ENCODE results near the gene ZNF280D. TPM values are rescaled to one million over a fixed set of nuclear protein-coding genes. Genes with fewer than 3 reads are reported as not detected.

The ZNF280D gene
- polyA plus RNA-seq, 1 donor from 2014 or later = 35.4 TPM

GRCh38 chr15:56749982-56750381, 16.7 kb upstream of the ZNF280D start:
- Histone ChIP-seq H3K4me3 (ENCODE audit: low read length) (no peak overlapping the region), H3K36me3 (ENCODE audit: insufficient read depth, low read length) (no peaks in the 10 kb centered on the region)
- TF ChIP-seq POLR2AphosphoS5 (IDR thresholded peaks at IDR 0.05) (no peak), EP300 (conservative IDR thresholded peaks at IDR 0.05; ENCODE audit: poor library complexity, severe bottlenecking) (no peak), SMC3 (conservative IDR thresholded peaks at IDR 0.05; ENCODE audit: poor library complexity) (no peak), TAF1 (IDR thresholded peaks at IDR 0.05; ENCODE audit: low read depth) (no peak), CTCF (IDR thresholded peaks at IDR 0.05; ENCODE audit: poor library complexity, severe bottlenecking) (no peak), RAD21 (conservative IDR thresholded peaks at IDR 0.05) (no peak), EZH2 (IDR thresholded peaks at IDR 0.05; ENCODE audit: borderline replicate concordance, insufficient read depth, low read length, poor library complexity, severe bottlenecking) (no peak), MXI1 (conservative IDR thresholded peaks at IDR 0.05; ENCODE audit: poor library complexity, severe bottlenecking) (no peak)
- TF ChIP-seq, protein P1, sequence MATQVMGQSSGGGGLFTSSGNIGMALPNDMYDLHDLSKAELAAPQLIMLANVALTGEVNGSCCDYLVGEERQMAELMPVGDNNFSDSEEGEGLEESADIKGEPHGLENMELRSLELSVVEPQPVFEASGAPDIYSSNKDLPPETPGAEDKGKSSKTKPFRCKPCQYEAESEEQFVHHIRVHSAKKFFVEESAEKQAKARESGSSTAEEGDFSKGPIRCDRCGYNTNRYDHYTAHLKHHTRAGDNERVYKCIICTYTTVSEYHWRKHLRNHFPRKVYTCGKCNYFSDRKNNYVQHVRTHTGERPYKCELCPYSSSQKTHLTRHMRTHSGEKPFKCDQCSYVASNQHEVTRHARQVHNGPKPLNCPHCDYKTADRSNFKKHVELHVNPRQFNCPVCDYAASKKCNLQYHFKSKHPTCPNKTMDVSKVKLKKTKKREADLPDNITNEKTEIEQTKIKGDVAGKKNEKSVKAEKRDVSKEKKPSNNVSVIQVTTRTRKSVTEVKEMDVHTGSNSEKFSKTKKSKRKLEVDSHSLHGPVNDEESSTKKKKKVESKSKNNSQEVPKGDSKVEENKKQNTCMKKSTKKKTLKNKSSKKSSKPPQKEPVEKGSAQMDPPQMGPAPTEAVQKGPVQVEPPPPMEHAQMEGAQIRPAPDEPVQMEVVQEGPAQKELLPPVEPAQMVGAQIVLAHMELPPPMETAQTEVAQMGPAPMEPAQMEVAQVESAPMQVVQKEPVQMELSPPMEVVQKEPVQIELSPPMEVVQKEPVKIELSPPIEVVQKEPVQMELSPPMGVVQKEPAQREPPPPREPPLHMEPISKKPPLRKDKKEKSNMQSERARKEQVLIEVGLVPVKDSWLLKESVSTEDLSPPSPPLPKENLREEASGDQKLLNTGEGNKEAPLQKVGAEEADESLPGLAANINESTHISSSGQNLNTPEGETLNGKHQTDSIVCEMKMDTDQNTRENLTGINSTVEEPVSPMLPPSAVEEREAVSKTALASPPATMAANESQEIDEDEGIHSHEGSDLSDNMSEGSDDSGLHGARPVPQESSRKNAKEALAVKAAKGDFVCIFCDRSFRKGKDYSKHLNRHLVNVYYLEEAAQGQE (IDR thresholded peaks at IDR 0.05; ENCODE audit: borderline replicate concordance) = no peak

GRCh38 chr15:56744701-56745683, 11.7 kb upstream of the ZNF280D start:
- H4K20me1 ChIP-seq (ENCODE audit: insufficient read depth) = no peaks in the 10 kb centered on the region
- no peaks in the 10 kb centered on the region for H3F3A ChIP-seq (ENCODE audit: insufficient read depth, low read length, poor library complexity, severe bottlenecking)
- no peak overlapping the region for H3K27ac ChIP-seq (ENCODE audit: low read length)
- no peaks in the 10 kb centered on the region for H3K79me2 ChIP-seq (replicated peaks; ENCODE audit: insufficient read depth, low read length)
- no peak overlapping the region for H3K9ac ChIP-seq (ENCODE audit: low read length)
- H3K9me2 ChIP-seq (ENCODE audit: insufficient read depth, low read length) = no peaks in the 10 kb centered on the region
- no peak overlapping the region for H3K4me2 ChIP-seq (ENCODE audit: low read length)
- no peak overlapping the region for H3K4me3 ChIP-seq (ENCODE audit: low read length)
- H2AFZ ChIP-seq (ENCODE audit: low read depth, low read length) = no peak overlapping the region
- no peaks in the 10 kb centered on the region for H3K27me3 ChIP-seq (ENCODE audit: insufficient read depth, low read depth, low read length)
- no peaks in the 10 kb centered on the region for H3K9me3 ChIP-seq (ENCODE audit: low read length)
- no peaks in the 10 kb centered on the region for H3K36me3 ChIP-seq (ENCODE audit: insufficient read depth, low read length)
- TF ChIP-seq POLR2AphosphoS5 (IDR thresholded peaks at IDR 0.05) (no peak), TAF1 (IDR thresholded peaks at IDR 0.05; ENCODE audit: low read depth) (no peak), EZH2 (IDR thresholded peaks at IDR 0.05; ENCODE audit: borderline replicate concordance, insufficient read depth, low read length, poor library complexity, severe bottlenecking) (no peak), CTCF (IDR thresholded peaks at IDR 0.05; ENCODE audit: poor library complexity, severe bottlenecking) (no peak)

More at GRCh38 chr15:56749982-56750381, 16.7 kb upstream of the ZNF280D start:
- Histone ChIP-seq H2AFZ (ENCODE audit: low read depth, low read length) (no peak overlapping the region), H3K4me2 (ENCODE audit: low read length) (no peak overlapping the region), H3K79me2 (replicated peaks; ENCODE audit: insufficient read depth, low read length) (no peaks in the 10 kb centered on the region), H4K20me1 (ENCODE audit: insufficient read depth) (no peaks in the 10 kb centered on the region), H3K9me2 (ENCODE audit: insufficient read depth, low read length) (no peaks in the 10 kb centered on the region), H3K27me3 (ENCODE audit: insufficient read depth, low read depth, low read length) (no peaks in the 10 kb centered on the region), H3K27ac (ENCODE audit: low read length) (no peak overlapping the region), H3K9ac (ENCODE audit: low read length) (no peak overlapping the region), H3F3A (ENCODE audit: insufficient read depth, low read length, poor library complexity, severe bottlenecking) (no peaks in the 10 kb centered on the region), H3K9me3 (ENCODE audit: low read length) (no peaks in the 10 kb centered on the region)
